Liver (tissue), 3 donors: ENCODE data around the gene KCTD8.

Source experiments
- EGR1 ChIP-seq, 2 donors: IDR thresholded peaks; 2 replicates each; pipeline ENCODE4 v1.6.1; 2016 to 2018; ENCODE audit warnings: antibody characterized with exemption in 2 of 2, low read depth in 2 of 2
- GABPA ChIP-seq, 2 donors: IDR thresholded peaks in 1 of 2; conservative IDR thresholded peaks in 1 of 2; 2 replicates each; pipeline ENCODE4 v1.6.1; 2016; ENCODE audit warnings: antibody characterized with exemption in 2 of 2, mild to moderate bottlenecking in 1 of 2, moderate library complexity in 1 of 2
- JUND ChIP-seq, 2 donors: IDR thresholded peaks; 2 replicates each; pipeline ENCODE4 v1.6.1; 2016; ENCODE audit warnings: antibody characterized with exemption in 2 of 2
- RAD21 ChIP-seq, 2 donors: IDR thresholded peaks; 2 replicates each; pipeline ENCODE4 v1.6.1; 2016; ENCODE audit warnings: antibody characterized with exemption in 2 of 2, mild to moderate bottlenecking in 2 of 2
- TAF1 ChIP-seq: conservative IDR thresholded peaks from 2 replicates; pipeline ENCODE4 v1.6.1; 2016; ENCODE audit warnings: antibody characterized with exemption, mild to moderate bottlenecking
- TF ChIP-seq, protein P1 (sequence below): fragments of 150-350 bp; IDR thresholded peaks from 2 replicates; pipeline ENCODE4 v1.5.1; 2017; ENCODE audit warnings: improper control_type of control experiment, low read depth, low read length; ENCODE audit not compliant: missing input control
- TF ChIP-seq, protein P2 (sequence below): IDR thresholded peaks from 2 replicates; pipeline ENCODE4 v1.6.1; 2016; ENCODE audit warnings: antibody characterized with exemption
- TF ChIP-seq, protein P3 (sequence below): IDR thresholded peaks from 2 replicates; pipeline ENCODE4 v1.6.1; 2016; ENCODE audit warnings: antibody characterized with exemption
- TF ChIP-seq, protein P4 (sequence below): IDR thresholded peaks from 2 replicates; pipeline ENCODE4 v1.6.1; 2016; ENCODE audit warnings: antibody characterized with exemption
- TF ChIP-seq, protein P5 (sequence below): IDR thresholded peaks from 2 replicates; pipeline ENCODE4 v1.6.1; 2016; ENCODE audit warnings: antibody characterized with exemption, mild to moderate bottlenecking
- donor health status: healthy.
- donor health status: healthy.

DNA sequence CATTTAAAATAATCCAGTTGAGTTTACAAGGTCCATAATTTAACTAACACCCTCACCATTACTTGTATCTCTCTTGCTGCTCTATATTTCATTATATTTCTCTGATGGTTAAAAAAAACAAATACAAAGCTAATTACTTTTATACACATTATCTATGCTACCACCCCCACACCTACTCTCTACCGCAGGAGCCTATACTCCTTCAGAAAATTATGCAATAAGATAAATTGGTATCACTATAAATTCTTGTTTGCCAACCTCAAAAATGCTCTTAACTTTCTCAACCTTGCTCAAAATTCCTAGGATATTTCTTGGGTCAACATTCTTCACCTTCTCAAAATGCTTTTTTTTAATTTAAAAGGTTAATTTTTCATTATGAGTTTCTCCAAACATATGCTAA is 282.7 kb downstream of the KCTD8 start:
- TF ChIP-seq TAF1: no peak
- TF ChIP-seq, protein P1, sequence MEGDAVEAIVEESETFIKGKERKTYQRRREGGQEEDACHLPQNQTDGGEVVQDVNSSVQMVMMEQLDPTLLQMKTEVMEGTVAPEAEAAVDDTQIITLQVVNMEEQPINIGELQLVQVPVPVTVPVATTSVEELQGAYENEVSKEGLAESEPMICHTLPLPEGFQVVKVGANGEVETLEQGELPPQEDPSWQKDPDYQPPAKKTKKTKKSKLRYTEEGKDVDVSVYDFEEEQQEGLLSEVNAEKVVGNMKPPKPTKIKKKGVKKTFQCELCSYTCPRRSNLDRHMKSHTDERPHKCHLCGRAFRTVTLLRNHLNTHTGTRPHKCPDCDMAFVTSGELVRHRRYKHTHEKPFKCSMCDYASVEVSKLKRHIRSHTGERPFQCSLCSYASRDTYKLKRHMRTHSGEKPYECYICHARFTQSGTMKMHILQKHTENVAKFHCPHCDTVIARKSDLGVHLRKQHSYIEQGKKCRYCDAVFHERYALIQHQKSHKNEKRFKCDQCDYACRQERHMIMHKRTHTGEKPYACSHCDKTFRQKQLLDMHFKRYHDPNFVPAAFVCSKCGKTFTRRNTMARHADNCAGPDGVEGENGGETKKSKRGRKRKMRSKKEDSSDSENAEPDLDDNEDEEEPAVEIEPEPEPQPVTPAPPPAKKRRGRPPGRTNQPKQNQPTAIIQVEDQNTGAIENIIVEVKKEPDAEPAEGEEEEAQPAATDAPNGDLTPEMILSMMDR: no peak
- TF ChIP-seq, protein P2, sequence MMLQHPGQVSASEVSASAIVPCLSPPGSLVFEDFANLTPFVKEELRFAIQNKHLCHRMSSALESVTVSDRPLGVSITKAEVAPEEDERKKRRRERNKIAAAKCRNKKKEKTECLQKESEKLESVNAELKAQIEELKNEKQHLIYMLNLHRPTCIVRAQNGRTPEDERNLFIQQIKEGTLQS: no peak
- TF ChIP-seq, protein P3, sequence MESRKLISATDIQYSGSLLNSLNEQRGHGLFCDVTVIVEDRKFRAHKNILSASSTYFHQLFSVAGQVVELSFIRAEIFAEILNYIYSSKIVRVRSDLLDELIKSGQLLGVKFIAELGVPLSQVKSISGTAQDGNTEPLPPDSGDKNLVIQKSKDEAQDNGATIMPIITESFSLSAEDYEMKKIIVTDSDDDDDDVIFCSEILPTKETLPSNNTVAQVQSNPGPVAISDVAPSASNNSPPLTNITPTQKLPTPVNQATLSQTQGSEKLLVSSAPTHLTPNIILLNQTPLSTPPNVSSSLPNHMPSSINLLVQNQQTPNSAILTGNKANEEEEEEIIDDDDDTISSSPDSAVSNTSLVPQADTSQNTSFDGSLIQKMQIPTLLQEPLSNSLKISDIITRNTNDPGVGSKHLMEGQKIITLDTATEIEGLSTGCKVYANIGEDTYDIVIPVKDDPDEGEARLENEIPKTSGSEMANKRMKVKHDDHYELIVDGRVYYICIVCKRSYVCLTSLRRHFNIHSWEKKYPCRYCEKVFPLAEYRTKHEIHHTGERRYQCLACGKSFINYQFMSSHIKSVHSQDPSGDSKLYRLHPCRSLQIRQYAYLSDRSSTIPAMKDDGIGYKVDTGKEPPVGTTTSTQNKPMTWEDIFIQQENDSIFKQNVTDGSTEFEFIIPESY: no peak
- TF ChIP-seq JUND (IDR thresholded peaks at IDR 0.05): no peak
- no peak for TF ChIP-seq EGR1 (IDR thresholded peaks at IDR 0.05; ENCODE audit: low read depth in 2 of 2)
- TF ChIP-seq, protein P4, sequence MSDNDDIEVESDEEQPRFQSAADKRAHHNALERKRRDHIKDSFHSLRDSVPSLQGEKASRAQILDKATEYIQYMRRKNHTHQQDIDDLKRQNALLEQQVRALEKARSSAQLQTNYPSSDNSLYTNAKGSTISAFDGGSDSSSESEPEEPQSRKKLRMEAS: no peak
- TF ChIP-seq, protein P5, sequence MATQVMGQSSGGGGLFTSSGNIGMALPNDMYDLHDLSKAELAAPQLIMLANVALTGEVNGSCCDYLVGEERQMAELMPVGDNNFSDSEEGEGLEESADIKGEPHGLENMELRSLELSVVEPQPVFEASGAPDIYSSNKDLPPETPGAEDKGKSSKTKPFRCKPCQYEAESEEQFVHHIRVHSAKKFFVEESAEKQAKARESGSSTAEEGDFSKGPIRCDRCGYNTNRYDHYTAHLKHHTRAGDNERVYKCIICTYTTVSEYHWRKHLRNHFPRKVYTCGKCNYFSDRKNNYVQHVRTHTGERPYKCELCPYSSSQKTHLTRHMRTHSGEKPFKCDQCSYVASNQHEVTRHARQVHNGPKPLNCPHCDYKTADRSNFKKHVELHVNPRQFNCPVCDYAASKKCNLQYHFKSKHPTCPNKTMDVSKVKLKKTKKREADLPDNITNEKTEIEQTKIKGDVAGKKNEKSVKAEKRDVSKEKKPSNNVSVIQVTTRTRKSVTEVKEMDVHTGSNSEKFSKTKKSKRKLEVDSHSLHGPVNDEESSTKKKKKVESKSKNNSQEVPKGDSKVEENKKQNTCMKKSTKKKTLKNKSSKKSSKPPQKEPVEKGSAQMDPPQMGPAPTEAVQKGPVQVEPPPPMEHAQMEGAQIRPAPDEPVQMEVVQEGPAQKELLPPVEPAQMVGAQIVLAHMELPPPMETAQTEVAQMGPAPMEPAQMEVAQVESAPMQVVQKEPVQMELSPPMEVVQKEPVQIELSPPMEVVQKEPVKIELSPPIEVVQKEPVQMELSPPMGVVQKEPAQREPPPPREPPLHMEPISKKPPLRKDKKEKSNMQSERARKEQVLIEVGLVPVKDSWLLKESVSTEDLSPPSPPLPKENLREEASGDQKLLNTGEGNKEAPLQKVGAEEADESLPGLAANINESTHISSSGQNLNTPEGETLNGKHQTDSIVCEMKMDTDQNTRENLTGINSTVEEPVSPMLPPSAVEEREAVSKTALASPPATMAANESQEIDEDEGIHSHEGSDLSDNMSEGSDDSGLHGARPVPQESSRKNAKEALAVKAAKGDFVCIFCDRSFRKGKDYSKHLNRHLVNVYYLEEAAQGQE: no peak
- no peak for TF ChIP-seq GABPA (IDR thresholded peaks at IDR 0.05 in 1 of 2, conservative IDR thresholded peaks at IDR 0.05 in 1 of 2)
- no peak for TF ChIP-seq RAD21 (IDR thresholded peaks at IDR 0.05)
